DMS114 treated with DMSO at 0.1 percent for 48 hours (cell line): Measurements from ENCODE around the gene PLEKHG3.
A peak's percentile ranks its signal among the peaks of the same experiment; 100 is the strongest.

ENCODE experiments used
- DNase-seq: peaks from one replicate; lab custom pipeline; 2025; ENCODE audit not compliant: unreplicated experiment; lab: John Stamatoyannopoulos, UW

PLEKHG3 gene

DNA sequence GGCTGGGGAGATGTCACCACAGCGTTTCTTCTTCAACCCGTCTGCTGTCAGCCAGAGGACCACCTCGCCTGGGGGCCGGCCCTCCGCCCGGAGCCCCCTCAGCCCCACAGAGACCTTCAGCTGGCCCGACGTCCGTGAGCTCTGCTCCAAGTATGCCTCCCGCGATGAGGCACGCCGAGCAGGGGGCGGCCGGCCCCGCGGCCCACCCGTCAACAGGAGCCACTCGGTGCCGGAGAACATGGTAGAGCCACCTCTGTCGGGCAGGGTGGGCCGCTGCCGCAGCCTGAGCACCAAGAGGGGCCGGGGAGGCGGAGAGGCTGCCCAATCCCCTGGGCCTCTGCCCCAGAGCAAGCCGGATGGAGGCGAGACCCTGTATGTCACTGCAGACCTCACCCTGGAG, 38.8 kb downstream of the PLEKHG3 start:
- no peak for DNase-seq

DNA sequence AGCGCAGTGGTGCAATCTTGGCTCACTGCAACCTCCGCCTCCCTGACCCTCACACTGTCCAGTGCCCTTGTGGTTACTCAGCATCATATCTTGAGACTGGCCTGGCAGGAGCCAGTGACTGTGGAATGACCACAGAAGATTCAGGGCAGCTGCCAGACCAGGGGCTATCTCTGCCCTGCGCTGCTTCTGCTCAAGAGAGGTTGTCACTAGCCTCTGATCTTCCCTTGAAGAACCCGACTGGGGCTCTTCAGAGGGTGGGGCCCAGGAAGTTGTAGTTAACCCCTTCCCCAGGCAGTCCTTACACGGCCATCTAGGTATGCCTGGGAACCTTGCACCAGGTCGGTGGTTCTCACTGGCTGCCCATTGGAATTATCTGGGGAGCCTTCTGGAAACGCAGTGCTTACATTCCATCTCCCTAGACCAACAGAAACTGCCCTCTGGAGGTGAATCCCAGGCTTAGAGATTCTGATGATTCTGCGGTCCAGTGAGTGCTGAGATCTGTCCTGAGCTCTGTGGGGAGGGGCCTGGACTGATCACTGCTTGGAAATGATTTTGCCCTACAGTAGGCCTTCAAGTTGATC, 41.4 kb downstream of the PLEKHG3 start:
- no peak for DNase-seq

- DNase-seq: no peak
Observed at GRCh38 chr14:64746298-64747250, 42.4 kb downstream of the PLEKHG3 start.

DNA sequence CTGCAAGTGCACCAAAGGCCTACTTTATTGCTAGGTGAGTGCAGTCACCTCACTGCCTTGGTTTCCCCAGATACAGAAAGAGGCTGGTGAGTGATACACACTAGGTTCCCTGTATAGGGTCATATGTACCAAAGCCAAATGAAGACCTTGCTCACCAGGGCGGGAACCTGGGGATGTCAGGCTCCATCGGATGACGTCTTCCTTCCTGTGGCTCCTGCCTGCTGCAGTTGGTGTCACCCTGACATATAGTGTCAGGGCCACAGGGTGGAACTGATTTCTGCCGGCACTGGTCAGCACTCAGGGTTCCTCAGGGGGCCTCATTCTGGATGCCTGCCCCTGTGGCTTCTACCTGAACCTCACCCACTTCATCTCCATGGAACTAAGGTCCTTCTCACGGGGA, 43.1 kb downstream of the PLEKHG3 start:
- DNase-seq: no peak

GRCh38 chr14:64748521-64748920, 44.3 kb downstream of the PLEKHG3 start:
- DNase-seq: no peak

DNA sequence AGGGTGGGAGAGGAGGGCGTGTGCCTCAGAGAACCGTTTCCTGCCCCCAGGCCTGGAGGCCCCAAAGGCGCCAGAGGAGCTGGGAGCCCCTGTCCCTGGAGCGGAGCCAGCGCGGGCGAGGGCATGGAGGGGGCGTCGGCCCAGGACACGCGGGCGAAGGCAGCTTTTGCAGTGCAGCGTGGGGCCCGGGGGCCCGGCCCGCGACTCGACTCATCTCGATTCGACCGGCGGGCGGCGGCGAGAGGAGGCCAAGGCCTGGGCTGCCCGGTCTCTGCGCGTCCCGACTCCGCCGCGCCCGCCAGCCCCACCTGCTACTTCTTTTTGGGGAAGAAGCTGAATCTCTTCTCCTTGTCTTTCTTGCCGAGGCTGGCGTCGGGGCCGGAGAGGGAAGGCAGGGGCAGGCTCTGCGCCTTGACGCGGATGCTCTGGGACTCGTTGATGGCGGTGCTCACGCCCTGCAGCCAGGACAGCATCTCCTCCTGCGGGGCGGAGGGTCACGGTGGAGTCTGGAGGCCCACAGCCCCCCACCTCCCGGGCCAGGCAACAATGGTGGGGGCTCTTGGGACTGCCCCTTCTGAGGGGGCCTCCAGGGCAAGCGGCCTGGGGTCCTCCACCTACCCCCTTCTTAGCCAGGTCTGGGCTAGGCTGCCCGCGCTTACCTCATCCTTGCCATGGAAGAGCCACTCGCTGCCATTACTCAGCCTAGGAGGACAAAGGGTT, 44.9 kb downstream of the PLEKHG3 start:
- DNase-seq: no peak

- no peak for DNase-seq
Observed at GRCh38 chr14:64752909-64753308, 48.7 kb downstream of the PLEKHG3 start.

DNA sequence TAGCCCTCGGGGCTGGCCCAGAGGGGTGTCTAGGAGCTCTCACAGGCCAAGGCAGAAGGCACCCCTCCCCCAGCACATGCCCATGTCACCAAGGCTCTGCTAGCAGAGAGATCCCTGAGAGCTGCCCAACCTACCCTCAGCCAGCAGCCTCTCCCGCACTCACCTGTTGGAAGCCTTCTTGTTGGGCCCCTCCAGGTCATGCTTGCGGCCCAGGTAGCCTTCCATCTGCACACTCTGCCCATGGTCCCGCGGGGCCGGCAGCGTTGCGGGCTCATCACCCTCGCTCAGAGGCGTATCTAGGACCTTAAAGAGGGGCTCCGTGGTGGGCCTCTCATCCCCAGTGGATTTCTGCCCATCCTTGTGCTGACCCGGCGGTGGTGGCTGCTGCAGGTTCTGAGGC, 49.1 kb downstream of the PLEKHG3 start:
- DNase-seq: no peak

DNA sequence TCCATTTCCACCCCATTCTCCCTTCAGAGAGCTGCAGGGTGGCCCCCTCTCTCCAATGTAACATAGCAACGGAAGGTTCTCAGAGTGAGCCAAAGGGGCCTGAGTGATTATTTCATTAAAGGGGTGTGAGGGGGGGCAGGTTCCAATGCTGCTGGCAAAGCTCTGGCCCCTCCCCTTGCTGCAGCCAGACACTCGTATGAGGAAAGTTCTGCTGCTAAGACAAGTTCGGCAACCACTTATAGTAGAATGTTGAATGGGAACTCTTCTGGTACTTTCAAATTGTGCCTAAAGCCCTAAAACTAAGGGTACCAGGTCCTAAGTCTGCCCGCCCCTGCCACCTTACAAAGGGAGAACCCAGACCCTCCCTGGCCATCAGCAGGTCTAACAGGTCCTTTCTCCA, 49.8 kb downstream of the PLEKHG3 start:
- DNase-seq: no peak

DNA sequence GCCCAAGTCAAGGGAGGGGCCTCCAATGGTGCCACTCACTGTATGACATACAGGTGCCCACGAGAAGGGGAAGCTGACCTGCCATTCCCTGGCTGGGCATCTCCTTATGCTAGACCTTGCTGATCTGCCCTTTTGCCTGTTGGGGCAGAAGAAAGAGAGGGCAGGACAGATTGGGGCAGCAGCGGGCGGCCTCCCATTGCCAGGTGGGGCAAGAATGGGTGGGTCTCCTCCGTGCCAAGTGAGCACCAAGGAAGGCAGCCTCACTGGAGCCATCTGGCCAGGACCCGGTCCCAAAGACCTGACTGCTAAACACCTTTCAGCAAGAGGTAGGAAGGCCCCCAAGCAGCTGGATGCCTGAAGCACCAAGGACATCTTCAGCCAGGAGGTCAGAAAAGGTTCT, 50.5 kb downstream of the PLEKHG3 start:
- DNase-seq: no peak

GRCh38 chr14:64755781-64756221, 51.6 kb downstream of the PLEKHG3 start:
- no peak for DNase-seq

DNA sequence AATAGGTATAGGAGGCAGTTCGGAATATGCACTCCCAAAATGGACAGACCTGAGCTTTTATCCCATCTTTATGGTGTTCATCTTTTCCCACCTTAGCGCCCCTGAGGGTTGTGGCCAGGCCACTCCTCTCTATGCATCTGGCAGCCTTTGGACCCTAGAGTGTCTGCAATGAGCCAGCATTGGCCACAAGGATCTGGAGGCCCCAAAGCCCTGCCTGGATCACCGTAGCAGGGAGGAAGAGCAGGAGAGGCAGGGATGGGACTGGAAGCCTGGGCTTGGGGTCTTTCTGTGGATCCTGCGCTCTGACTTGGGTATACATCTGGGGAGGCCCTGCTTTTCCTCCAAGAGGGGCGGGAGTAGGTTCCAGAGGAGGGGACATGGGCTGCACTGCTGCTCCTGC, 52.5 kb downstream of the PLEKHG3 start:
- no peak for DNase-seq

DNA sequence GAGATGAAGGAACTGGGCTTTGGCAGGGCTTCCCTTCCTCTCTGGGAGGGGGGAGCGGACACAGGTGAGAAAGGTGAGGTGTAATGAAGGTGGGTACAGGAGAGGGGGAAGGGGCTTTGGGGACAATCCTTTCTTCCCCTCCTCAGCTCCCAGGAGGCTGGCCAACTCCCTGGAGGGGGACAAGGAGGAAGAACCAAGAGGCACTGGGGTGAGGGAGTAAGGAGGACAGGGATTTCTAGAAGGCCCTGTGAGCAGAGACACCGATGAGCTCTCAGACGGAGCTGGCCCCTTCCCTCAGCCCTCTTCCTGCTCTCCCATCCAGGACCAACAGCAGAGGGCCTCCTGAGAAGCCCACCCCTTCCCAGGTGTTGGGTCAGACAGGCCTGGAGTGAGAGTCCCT, 53.4 kb downstream of the PLEKHG3 start:
- no peak for DNase-seq

- DNase-seq: no peak
Observed at GRCh38 chr14:64758025-64758521, 53.8 kb downstream of the PLEKHG3 start.

DNA sequence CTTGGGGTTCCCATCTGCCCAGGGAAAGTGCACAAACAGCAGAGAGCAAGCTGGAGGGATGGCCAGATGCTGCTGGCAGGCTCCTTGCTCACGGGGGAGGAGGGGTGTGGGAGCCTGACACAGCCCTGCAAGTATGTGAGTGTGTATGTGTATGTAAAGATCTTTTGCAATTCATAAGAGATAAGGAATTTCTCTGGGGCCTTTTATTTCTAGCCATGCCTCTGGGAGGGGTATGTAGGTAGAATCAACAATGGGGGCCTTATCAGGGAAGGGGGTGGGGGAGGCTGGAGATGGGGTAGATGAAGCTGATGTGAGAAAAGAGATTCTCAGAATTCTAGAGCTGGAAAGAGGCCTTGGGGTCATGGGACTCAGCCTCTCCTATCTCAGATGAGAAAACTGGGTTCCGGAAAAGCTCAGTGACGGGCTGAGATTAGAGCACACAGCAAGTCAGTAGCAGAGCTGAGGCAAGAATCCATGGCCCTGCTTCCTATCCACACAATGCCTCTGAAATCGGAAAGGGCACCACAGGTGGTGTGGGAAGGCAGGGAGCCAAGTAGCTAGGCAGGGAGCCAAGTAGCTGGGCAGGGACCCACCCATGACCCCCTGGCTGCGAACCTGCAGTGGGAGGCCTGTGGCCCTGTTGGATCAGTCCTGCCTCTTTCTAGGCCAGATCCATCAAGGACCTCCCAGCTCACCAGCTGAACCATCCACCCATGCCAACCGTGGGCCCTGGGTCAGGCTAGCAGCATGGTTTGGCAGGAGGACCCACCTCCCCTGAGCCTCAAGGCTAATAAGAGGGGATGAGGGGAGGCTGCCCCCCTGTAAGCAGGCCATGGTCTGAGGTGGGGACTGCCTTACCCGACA, 54.7 kb downstream of the PLEKHG3 start:
- no peak for DNase-seq

- DNase-seq: no peak
Observed at GRCh38 chr14:64759555-64759938, 55.3 kb downstream of the PLEKHG3 start.

GRCh38 chr14:64760146-64760755, 56.0 kb downstream of the PLEKHG3 start:
- peak; percentile 9 for DNase-seq

DNA sequence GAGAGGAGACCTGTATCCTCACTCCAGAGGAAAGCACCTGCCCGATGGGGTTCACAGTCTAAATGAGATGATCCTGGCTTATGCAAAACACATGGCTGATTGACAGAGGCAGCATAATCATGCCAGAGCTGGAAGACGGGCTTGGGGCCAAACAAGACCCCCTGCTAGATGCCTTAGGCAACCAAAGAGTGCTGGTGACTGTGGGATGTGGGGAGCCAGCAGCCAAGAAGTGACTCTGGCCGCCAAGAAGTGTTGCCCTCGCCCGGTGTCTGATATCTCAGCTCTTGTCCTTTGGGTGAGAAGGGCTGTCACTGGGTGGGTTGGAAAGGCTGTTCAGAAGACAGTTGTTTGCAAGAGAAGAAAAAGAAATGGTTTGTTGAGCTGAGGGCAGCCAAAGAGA, 56.7 kb downstream of the PLEKHG3 start:
- DNase-seq: no peak

DNA sequence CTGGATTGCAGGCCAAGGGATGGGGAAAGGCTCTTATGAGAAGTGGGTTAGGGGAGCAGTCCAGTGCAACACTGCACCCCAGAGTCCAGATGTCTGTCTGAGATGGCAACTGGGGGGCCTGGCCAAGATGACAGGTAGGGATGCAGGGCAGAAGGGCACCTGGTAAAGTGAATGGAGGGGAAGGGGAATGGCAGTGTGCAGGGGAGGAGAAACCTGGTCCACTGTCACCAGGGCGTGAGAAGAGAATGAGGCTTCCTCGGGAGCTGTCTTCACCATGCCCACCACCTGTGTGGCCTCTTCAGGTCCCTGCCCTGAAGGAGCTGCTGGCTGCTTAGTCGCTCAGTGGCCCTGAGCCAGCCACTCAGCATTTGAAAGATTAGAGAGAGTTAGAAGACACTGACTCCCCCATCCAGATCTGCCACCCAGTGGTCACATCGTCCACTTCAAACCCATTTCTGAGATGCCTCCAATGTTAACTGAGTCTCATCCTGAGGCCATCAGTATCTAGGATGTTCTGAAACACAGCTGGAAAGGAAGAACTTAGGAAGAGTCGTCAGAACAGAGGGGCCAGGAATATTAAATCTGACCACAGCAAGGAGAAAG, 57.3 kb downstream of the PLEKHG3 start:
- no peak for DNase-seq
